Measurements from ENCODE around the gene FNBP1. TPM values are rescaled to one million over a fixed set of nuclear protein-coding genes. Genes with fewer than 3 reads are reported as not detected.

The FNBP1 gene
- total RNA-seq, 1 donor, result 44.4 TPM

- peak overlapping the region; percentile 92 for H3K4me3 ChIP-seq (ENCODE audit: low read depth, low read length)
- DNase-seq (ENCODE audit: low read depth), result peak; percentile 42
- TF ChIP-seq CTCF (IDR thresholded peaks at IDR 0.05; ENCODE audit: insufficient read depth, low read length), result no peak
Measured at GRCh38 chr9:130041648-130042405, 1.2 kb downstream of the FNBP1 start.

GRCh38 chr9:130040984-130041647, 1.9 kb downstream of the FNBP1 start:
- no peak for DNase-seq (ENCODE audit: low read depth)
- peak overlapping the region; percentile 92 for H3K4me3 ChIP-seq (ENCODE audit: low read depth, low read length)
- TF ChIP-seq CTCF (IDR thresholded peaks at IDR 0.05; ENCODE audit: insufficient read depth, low read length), result no peak

- H3K4me3 ChIP-seq (ENCODE audit: low read depth, low read length), result no peak overlapping the region
- peak; percentile 6 for TF ChIP-seq CTCF (IDR thresholded peaks at IDR 0.05; ENCODE audit: insufficient read depth, low read length)
- peak; percentile 23 for DNase-seq (ENCODE audit: low read depth)
Measured at GRCh38 chr9:130039528-130040147, 3.4 kb downstream of the FNBP1 start.

GRCh38 chr9:130036099-130036498, 6.9 kb downstream of the FNBP1 start:
- DNase-seq (ENCODE audit: low read depth), result peak; percentile 55
- TF ChIP-seq CTCF (IDR thresholded peaks at IDR 0.05; ENCODE audit: insufficient read depth, low read length), result no peak
- no peak overlapping the region for H3K4me3 ChIP-seq (ENCODE audit: low read depth, low read length)

- no peak for TF ChIP-seq CTCF (IDR thresholded peaks at IDR 0.05; ENCODE audit: insufficient read depth, low read length)
- DNase-seq (ENCODE audit: low read depth), result peak; percentile 76
- H3K4me3 ChIP-seq (ENCODE audit: low read depth, low read length), result no peak overlapping the region
Measured at GRCh38 chr9:130034570-130034969, 8.4 kb downstream of the FNBP1 start.

- no peak for TF ChIP-seq CTCF (IDR thresholded peaks at IDR 0.05; ENCODE audit: insufficient read depth, low read length)
- no peak overlapping the region for H3K4me3 ChIP-seq (ENCODE audit: low read depth, low read length)
- no peak for DNase-seq (ENCODE audit: low read depth)
Measured at GRCh38 chr9:130030651-130031127, 12.3 kb downstream of the FNBP1 start.
